Measurements from ENCODE around the gene PRR29.

DNA sequence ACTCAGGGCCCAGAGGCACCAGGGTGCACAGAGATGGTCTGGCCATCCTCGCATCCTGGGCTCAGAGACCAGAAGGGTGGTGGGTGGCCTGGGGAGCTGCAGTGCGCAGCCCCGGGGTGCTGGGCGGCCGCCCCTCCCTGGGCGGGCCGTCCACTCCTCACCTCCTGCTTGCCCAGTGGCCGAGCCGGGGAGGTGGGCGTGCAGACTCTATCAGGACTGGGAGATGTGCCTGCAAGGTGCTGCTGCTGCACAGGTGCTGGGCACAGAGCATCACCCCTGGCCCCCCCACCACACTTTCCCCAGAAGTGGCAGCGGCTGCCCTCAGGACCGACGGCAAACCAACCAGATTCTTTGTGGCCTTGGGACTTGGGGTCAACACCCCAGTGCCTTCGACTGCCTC lies 25.4 kb upstream of the PRR29 start, which contains the start of gene SCN4A:
- TF ChIP-seq, protein P1, sequence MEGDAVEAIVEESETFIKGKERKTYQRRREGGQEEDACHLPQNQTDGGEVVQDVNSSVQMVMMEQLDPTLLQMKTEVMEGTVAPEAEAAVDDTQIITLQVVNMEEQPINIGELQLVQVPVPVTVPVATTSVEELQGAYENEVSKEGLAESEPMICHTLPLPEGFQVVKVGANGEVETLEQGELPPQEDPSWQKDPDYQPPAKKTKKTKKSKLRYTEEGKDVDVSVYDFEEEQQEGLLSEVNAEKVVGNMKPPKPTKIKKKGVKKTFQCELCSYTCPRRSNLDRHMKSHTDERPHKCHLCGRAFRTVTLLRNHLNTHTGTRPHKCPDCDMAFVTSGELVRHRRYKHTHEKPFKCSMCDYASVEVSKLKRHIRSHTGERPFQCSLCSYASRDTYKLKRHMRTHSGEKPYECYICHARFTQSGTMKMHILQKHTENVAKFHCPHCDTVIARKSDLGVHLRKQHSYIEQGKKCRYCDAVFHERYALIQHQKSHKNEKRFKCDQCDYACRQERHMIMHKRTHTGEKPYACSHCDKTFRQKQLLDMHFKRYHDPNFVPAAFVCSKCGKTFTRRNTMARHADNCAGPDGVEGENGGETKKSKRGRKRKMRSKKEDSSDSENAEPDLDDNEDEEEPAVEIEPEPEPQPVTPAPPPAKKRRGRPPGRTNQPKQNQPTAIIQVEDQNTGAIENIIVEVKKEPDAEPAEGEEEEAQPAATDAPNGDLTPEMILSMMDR (IDR thresholded peaks at IDR 0.05) = no peak
- TF ChIP-seq POLR2A (IDR thresholded peaks at IDR 0.05) = no peak

Data from esophagus squamous epithelium (tissue), 4 donors.